Loucy (cell line): ENCODE measurements around the gene DDX24.

ENCODE experiments used
- EZH2phosphoT487 ChIP-seq: fragments of 200-600 bp; IDR thresholded peaks from 2 replicates; pipeline ENCODE4 v1.6.1; 2018; ENCODE audit warnings: antibody characterized with exemption, mild to moderate bottlenecking, moderate library complexity, borderline replicate concordance
- TF ChIP-seq, protein P1 (sequence below): fragments of 200-600 bp; sonication (generic); conservative IDR thresholded peaks from 2 replicates; pipeline ENCODE4 v1.5.1; 2014; ENCODE audit warnings: mild to moderate bottlenecking, antibody characterized with exemption, low read length

DNA sequence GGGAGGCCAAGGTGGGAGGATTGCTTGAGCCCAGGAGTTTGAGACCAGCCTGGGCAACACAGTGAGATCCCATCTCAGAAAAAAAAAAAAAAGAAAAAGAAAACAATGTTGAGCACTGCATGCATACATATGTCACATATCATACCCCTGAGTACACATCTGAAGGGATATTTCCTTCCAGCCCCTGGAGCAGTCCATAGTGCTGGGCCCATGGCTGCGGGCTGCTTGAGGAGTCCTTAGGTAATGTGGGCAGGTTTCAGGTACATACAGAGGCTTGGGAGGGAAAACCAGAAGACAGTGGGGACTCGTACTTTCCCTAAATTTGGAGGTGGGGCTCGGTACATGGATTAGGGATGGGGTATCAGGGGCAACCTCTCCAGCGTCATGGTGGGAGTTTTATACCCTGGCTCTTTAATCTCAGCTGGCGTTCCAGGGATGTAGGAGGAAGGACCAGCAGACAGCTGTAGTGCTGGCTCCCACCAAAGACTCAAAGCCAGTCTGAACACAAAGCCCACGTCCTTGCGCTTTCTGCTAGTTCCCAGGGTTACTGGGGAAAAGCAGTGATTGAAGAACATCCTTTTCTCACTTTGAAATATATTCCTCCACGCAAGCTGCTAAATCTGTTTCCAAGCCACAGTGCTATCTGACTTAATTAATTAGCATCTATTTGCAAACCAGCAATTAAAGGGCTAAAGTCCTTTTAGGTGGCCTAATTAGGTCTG is 49.7 kb downstream of the DDX24 start:
- TF ChIP-seq, protein P1, sequence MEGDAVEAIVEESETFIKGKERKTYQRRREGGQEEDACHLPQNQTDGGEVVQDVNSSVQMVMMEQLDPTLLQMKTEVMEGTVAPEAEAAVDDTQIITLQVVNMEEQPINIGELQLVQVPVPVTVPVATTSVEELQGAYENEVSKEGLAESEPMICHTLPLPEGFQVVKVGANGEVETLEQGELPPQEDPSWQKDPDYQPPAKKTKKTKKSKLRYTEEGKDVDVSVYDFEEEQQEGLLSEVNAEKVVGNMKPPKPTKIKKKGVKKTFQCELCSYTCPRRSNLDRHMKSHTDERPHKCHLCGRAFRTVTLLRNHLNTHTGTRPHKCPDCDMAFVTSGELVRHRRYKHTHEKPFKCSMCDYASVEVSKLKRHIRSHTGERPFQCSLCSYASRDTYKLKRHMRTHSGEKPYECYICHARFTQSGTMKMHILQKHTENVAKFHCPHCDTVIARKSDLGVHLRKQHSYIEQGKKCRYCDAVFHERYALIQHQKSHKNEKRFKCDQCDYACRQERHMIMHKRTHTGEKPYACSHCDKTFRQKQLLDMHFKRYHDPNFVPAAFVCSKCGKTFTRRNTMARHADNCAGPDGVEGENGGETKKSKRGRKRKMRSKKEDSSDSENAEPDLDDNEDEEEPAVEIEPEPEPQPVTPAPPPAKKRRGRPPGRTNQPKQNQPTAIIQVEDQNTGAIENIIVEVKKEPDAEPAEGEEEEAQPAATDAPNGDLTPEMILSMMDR: no peak
- no peak for TF ChIP-seq EZH2phosphoT487
